ENCODE measurements around the gene UBE2H.
"Not testable (repeated sequence)": the region's sequence is repeated elsewhere in the genome, so short reads cannot be mapped to it uniquely, and the experiment has no call there.

UBE2H gene

GRCh38 chr7:129909669-129910068 is 43.1 kb downstream of the UBE2H start:
- in situ Hi-C loops (cut with MboI; ENCODE audit: low sequenced_read_pairs): no loop called here

DNA sequence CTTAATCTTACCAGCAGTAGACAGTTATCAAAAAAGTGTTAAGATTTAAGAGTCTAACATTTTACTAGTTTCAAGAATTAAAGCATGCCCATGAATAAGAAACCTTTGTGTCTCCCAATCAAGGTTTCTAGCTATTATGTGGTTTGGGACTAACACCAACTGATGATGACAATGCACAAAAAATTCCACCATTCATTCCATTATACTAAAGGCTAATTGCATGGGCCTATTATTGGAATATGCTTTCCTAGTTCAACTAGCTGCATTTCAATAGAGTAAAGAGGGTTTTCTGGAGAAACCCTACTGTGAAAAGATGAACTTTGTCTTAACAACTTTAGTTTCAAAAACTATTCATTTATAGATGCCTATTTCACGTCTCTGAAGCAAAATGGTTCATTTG is 44.6 kb downstream of the UBE2H start:
- in situ Hi-C loops (cut with MboI; ENCODE audit: low sequenced_read_pairs): no loop called here

GRCh38 chr7:129907122-129907736 is 45.5 kb downstream of the UBE2H start:
- in situ Hi-C loops (cut with MboI; ENCODE audit: low sequenced_read_pairs): no loop called here

GRCh38 chr7:129906700-129907099 is 46.1 kb downstream of the UBE2H start:
- in situ Hi-C loops (cut with MboI; ENCODE audit: low sequenced_read_pairs): no loop called here

DNA sequence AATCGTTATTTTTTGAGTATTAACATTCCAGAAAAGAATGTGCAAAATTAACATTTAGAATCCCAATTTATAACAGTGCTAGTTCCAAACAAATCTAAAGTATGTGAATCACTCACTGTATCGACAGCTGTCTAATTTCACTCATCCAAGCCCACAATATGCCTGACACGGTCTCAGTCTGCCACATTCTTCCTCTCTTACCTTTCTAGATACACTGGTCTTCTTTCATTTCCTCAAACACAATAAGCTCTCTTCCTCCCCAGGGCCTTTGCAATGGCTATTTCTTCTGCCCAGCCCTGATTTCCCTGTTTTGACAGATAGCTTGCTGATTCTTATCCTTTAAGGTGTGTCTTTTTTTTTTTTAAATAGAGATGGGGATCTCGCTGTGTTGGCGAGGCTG is 48.8 kb downstream of the UBE2H start:
- in situ Hi-C loops (cut with MboI; ENCODE audit: low sequenced_read_pairs): no loop called here

GRCh38 chr7:129902788-129903422 is 49.9 kb downstream of the UBE2H start:
- in situ Hi-C loops (cut with MboI; ENCODE audit: low sequenced_read_pairs): no loop called here

GRCh38 chr7:129898502-129899160 is 54.1 kb downstream of the UBE2H start:
- in situ Hi-C loops (cut with MboI; ENCODE audit: low sequenced_read_pairs): no loop called here

GRCh38 chr7:129898007-129898406 is 54.8 kb downstream of the UBE2H start:
- in situ Hi-C loops (cut with MboI; ENCODE audit: low sequenced_read_pairs): no loop called here

GRCh38 chr7:129896568-129897382 is 56.0 kb downstream of the UBE2H start:
- in situ Hi-C loops (cut with MboI; ENCODE audit: low sequenced_read_pairs): no loop called here

- in situ Hi-C loops (cut with MboI; ENCODE audit: low sequenced_read_pairs): not testable (repeated sequence)
Observed at GRCh38 chr7:129894184-129894583, 58.6 kb downstream of the UBE2H start.

GRCh38 chr7:129890090-129890489 is 62.7 kb downstream of the UBE2H start:
- in situ Hi-C loops (cut with MboI; ENCODE audit: low sequenced_read_pairs): no loop called here

DNA sequence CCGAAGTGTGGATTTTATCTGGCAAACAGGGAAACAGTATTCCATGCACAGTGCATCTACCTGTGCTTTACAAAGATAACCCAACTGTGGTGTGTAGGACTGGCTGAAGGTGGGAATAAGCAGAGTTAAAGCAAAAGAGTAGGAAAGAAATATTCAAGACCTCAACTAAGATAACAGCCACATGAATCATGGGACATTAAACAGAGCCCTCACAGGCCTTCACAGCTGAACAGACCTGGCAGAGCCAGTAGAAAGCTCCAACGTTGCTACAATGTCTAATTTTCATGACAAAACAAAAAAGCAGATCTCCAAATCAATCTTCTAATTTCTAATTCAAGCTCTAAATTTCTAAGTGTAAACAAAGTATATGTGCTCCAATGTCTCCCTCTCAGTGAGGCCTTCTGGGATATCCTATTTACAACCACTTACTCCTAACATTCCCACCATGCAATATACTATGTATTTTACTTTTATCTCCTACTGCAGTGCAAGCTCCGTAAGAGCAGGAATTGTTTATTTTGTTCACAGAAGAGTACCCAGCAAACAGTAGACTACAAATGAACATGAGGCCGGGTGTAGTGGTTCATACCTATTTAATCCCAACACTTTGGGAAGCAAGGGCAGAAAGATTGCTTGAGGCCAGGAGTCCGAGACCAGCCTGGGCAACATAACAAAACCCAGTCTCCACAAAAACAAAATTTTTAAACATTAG is 63.5 kb downstream of the UBE2H start:
- in situ Hi-C loops (cut with MboI; ENCODE audit: low sequenced_read_pairs): no loop called here

GRCh38 chr7:129887865-129888264 is 64.9 kb downstream of the UBE2H start:
- in situ Hi-C loops (cut with MboI; ENCODE audit: low sequenced_read_pairs): no loop called here

GRCh38 chr7:129886818-129887186 is 66.0 kb downstream of the UBE2H start:
- in situ Hi-C loops (cut with MboI; ENCODE audit: low sequenced_read_pairs): no loop called here

DNA sequence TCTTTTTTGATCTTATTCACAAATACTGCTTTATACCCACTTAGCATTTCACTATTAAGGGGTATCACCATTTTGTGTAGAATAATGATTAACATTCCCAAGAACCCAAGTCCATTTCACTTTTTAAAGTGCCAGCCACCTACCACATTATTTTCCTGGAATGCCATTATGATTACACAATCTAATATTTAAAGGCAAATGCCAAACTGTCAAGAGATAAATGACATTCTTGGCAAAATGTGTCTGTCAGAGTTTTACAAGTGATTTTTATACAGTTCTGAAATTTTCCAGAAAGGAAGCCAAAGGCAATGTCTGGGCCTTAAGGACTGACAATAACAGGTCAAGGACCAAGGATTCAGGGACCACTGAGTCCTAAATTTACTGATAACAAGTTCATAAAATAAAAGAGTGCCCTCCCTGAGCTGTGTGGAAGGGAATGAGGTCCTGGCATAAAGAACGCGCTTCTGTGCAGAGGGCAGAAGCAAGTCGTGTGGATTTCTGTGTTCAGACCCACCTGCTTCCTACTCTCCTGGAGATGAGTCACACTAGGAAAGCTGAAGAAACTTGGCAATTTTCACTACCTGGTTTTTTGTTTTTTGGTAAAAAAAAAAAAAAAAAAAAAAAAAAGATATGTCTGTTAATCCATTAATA is 66.5 kb downstream of the UBE2H start:
- in situ Hi-C loops (cut with MboI; ENCODE audit: low sequenced_read_pairs): no loop called here

DNA sequence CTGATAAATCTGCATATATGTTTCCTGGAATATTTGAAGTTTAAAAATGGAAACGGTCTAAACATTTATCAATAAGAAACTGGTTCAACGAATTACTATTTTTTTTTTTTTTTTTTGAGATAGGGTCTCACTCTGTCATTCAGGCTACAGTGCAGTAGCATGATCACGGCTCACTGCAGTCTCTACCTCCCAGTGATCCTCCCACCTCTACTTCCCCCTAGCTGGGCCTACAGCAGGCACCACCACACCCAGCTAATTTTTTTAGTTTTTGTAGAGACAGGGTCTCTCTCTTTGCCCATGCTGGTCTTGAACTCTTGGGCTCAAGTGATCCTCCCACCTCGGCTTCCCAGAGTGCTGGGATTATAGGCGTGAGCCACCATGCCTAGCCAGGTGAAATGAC is 68.3 kb downstream of the UBE2H start:
- in situ Hi-C loops (cut with MboI; ENCODE audit: low sequenced_read_pairs): no loop called here

DNA sequence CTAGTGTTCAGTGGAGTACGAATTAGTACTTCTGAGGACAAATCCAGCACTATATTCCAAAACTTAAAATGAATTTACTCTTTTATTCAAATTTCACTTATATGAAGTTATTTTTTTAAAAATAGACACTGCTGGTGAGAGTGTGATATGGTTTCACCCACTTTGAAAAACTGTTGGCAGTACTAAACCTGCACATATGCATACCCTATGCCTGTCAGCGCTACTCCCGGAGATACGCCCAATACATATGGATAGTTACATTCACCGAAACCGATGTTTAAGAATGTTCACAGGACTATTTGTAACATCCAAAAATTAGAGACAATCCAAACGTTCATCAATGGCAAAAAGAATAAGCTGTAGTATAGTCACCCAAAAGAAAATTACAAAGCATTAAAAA is 69.6 kb downstream of the UBE2H start:
- in situ Hi-C loops (cut with MboI; ENCODE audit: low sequenced_read_pairs): no loop called here

GRCh38 chr7:129882531-129882930 is 70.2 kb downstream of the UBE2H start:
- in situ Hi-C loops (cut with MboI; ENCODE audit: low sequenced_read_pairs): no loop called here

DNA sequence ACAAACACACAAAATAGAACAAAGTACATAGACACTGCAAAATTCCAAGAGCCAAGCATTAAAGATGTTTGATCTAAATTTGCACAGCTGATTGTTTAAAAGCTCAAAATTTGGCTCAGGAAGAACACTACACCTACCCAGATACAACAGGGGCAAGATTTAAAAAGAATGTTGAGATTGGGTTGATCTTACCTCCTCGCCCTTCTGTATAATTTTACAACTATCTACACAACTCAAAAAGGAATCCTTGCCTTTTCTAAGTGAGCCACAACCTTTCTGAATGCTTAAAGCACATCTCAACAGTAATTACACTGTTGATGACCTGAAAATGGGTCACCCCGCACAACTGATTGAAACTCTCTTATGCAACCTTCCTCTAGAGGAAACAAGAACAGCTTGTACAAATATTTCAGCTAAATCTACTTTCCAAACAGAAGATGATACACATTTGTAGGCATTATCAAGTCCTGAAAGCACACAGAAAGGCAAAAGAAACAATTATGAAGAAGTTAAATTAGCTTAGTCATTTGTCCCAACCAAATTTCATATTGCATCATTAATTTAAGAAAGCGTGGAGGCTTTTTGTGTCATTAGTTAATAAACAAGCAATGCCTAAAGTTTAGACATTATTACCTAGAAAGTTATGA is 75.5 kb downstream of the UBE2H start:
- in situ Hi-C loops (cut with MboI; ENCODE audit: low sequenced_read_pairs): no loop called here
